Measurements from ENCODE around the gene ADAMTS13. TPM values are rescaled to one million over a fixed set of nuclear protein-coding genes. Genes with fewer than 3 reads are reported as not detected.
"Not testable (repeated sequence)": the region's sequence is repeated elsewhere in the genome, so short reads cannot be mapped to it uniquely, and the experiment has no call there.

The ADAMTS13 gene
- total RNA-seq, 1 donor from 2014 or later: 2.0 TPM

- no peak for DNase-seq (ENCODE audit: low spot score in 2 of 2)
- no peak for FAIRE-seq
Observed at GRCh38 chr9:133449760-133450159, 27.6 kb downstream of the ADAMTS13 start.

- DNase-seq (ENCODE audit: low spot score in 2 of 2); FAIRE-seq: not testable (repeated sequence)
Observed at GRCh38 chr9:133451865-133452264, 29.7 kb downstream of the ADAMTS13 start.

- FAIRE-seq (no peak), DNase-seq (ENCODE audit: low spot score in 2 of 2) (no peak)
Observed at GRCh38 chr9:133452562-133452961, 30.4 kb downstream of the ADAMTS13 start.

- DNase-seq (ENCODE audit: low spot score in 2 of 2): no peak
- no peak for FAIRE-seq
Observed at GRCh38 chr9:133453651-133454050, 31.5 kb downstream of the ADAMTS13 start.

- FAIRE-seq: no peak
- DNase-seq (ENCODE audit: low spot score in 2 of 2): no peak
Observed at GRCh38 chr9:133454325-133454724, 32.2 kb downstream of the ADAMTS13 start.

GRCh38 chr9:133454943-133455673 is 32.9 kb downstream of the ADAMTS13 start:
- DNase-seq (ENCODE audit: low spot score in 2 of 2) (no peak), FAIRE-seq (no peak)

GRCh38 chr9:133455936-133456335 is 33.8 kb downstream of the ADAMTS13 start:
- DNase-seq (ENCODE audit: low spot score in 2 of 2) (no peak), FAIRE-seq (no peak)

GRCh38 chr9:133456409-133456808 is 34.2 kb downstream of the ADAMTS13 start:
- DNase-seq (ENCODE audit: low spot score in 2 of 2) (no peak), FAIRE-seq (no peak)

- DNase-seq (ENCODE audit: low spot score in 2 of 2) (no peak), FAIRE-seq (no peak)
Observed at GRCh38 chr9:133457233-133457632, 35.1 kb downstream of the ADAMTS13 start.

- no peak for DNase-seq (ENCODE audit: low spot score in 2 of 2)
- no peak for FAIRE-seq
Observed at GRCh38 chr9:133457748-133458147, 35.6 kb downstream of the ADAMTS13 start.

GRCh38 chr9:133458643-133459312 is 36.6 kb downstream of the ADAMTS13 start:
- no peak for DNase-seq (ENCODE audit: low spot score in 2 of 2)

GRCh38 chr9:133459476-133460404 is 37.6 kb downstream of the ADAMTS13 start, which contains the start of gene CACFD1:
Gene CACFD1, plus strand, starts transcription at chr9:133459978. Its CDS starts 89 bp downstream, at chr9:133460067.
- peak; percentile 98 to 99 for DNase-seq (ENCODE audit: low spot score in 2 of 2)
- FAIRE-seq: no peak

More at GRCh38 chr9:133458643-133459312, 36.6 kb downstream of the ADAMTS13 start:
- no peak for FAIRE-seq

- DNase-seq (ENCODE audit: low spot score in 2 of 2) (peak in 1 of 2 donors; percentile 91), FAIRE-seq (no peak)
Observed at GRCh38 chr9:133460405-133461175, 38.4 kb downstream of the ADAMTS13 start.

- FAIRE-seq: no peak
Observed at GRCh38 chr9:133461975-133462374, 39.8 kb downstream of the ADAMTS13 start.

GRCh38 chr9:133463234-133463863 is 41.2 kb downstream of the ADAMTS13 start:
- DNase-seq (ENCODE audit: low spot score in 2 of 2): no peak
- no peak for FAIRE-seq

More at GRCh38 chr9:133461975-133462374, 39.8 kb downstream of the ADAMTS13 start:
- no peak for DNase-seq (ENCODE audit: low spot score in 2 of 2)

- DNase-seq (ENCODE audit: low spot score in 2 of 2): no peak
Observed at GRCh38 chr9:133463864-133464615, 41.9 kb downstream of the ADAMTS13 start.

GRCh38 chr9:133464638-133465037 is 42.5 kb downstream of the ADAMTS13 start:
- no peak for DNase-seq (ENCODE audit: low spot score in 2 of 2)
- no peak for FAIRE-seq

More at GRCh38 chr9:133463864-133464615, 41.9 kb downstream of the ADAMTS13 start:
- FAIRE-seq: no peak

GRCh38 chr9:133465984-133466383 is 43.8 kb downstream of the ADAMTS13 start:
- no peak for FAIRE-seq
- no peak for DNase-seq (ENCODE audit: low spot score in 2 of 2)

GRCh38 chr9:133467101-133467500 is 44.9 kb downstream of the ADAMTS13 start:
- no peak for DNase-seq (ENCODE audit: low spot score in 2 of 2)
- no peak for FAIRE-seq

All from frontal cortex (tissue), 4 donors.